IMR-90 (cell line): ENCODE data around the gene RNF113A. TPM values are rescaled to one million over a fixed set of nuclear protein-coding genes. Genes with fewer than 3 reads are reported as not detected.
"Not testable (repeated sequence)": the region's sequence is repeated elsewhere in the genome, so short reads cannot be mapped to it uniquely, and the experiment has no call there.

Experiments used
- ATAC-seq: fragments of 200-7000 bp; cut with Tn5 transposase; 2 replicates; pipeline ENCODE4 v1.9.1; 2020; ENCODE audit warnings: low read depth, mild to moderate bottlenecking, moderate library complexity
- BruUV-seq: library from RNA; stranded (reverse); fragments of 400-500 nt; replicated peaks from 2 replicates; lab custom pipeline; 2021; lab: Mats Ljungman, UMichigan
- CTCF ChIA-PET: fragments of 300-600 bp; formaldehyde crosslinking; extraction: SDS; loops from one replicate; lab custom pipeline; 2021; ENCODE audit warnings: antibody characterized with exemption; lab: Yijun Ruan, JAX
- POLR2A ChIA-PET: fragments of 300-600 bp; sonication (Branson Sonifier 250); formaldehyde crosslinking; loops from one replicate; lab custom pipeline; 2022; ENCODE audit warnings: antibody characterized with exemption; ENCODE audit not compliant: unreplicated experiment; lab: Charles Lee
- DNase-seq: peaks from one replicate; pipeline ENCODE4 v3.0.0; 2013
- H2AFZ ChIP-seq: replicated peaks from 2 replicates; pipeline ENCODE3; 2013; ENCODE audit warnings: low read length, mild to moderate bottlenecking; ENCODE audit not compliant: poor library complexity
- H2AK5ac ChIP-seq: 2 replicates; pipeline ENCODE4 v1.6.1; 2013; ENCODE audit warnings: low read depth, low read length, inconsistent platforms
- H2AK9ac ChIP-seq: replicated peaks from 2 replicates; pipeline ENCODE3; 2013; ENCODE audit warnings: mild to moderate bottlenecking, low read depth, low read length, moderate library complexity; ENCODE audit not compliant: poor library complexity
- H2BK120ac ChIP-seq: 2 replicates; pipeline ENCODE4 v1.6.1; 2013; ENCODE audit warnings: low read depth, low read length, inconsistent platforms
- H2BK15ac ChIP-seq: 3 replicates; pipeline ENCODE4 v1.6.1; 2013; ENCODE audit warnings: low read depth, low read length, inconsistent platforms
- H2BK20ac ChIP-seq: 2 replicates; pipeline ENCODE4 v1.6.1; 2013; ENCODE audit warnings: low read depth, mild to moderate bottlenecking, inconsistent platforms, low read length, moderate library complexity
- H2BK5ac ChIP-seq: 2 replicates; pipeline ENCODE4 v1.6.1; 2013; ENCODE audit warnings: mild to moderate bottlenecking, low read depth, low read length, inconsistent platforms; ENCODE audit not compliant: poor library complexity, severe bottlenecking
- H3K14ac ChIP-seq: replicated peaks from 2 replicates; pipeline ENCODE4 v1.6.1; 2013; ENCODE audit warnings: low read depth, low read length, inconsistent platforms
- H3K18ac ChIP-seq: 2 replicates; pipeline ENCODE4 v1.6.1; 2013; ENCODE audit warnings: low read depth, low read length, control low read depth
- H3K23ac ChIP-seq: 2 replicates; pipeline ENCODE4 v1.6.1; 2013; ENCODE audit warnings: low read depth, low read length, inconsistent platforms
- H3K27ac ChIP-seq: 2 replicates; pipeline ENCODE4 v1.5.1; 2013; ENCODE audit warnings: mild to moderate bottlenecking, control low read depth, low read length; ENCODE audit not compliant: insufficient read depth
- H3K27me3 ChIP-seq: 2 replicates; pipeline ENCODE4 v1.6.1; 2013; ENCODE audit warnings: low read length; ENCODE audit not compliant: control insufficient read depth, insufficient read depth
- H3K36me3 ChIP-seq: 2 replicates; pipeline ENCODE4 v1.6.1; 2013; ENCODE audit warnings: low read length, mixed read lengths; ENCODE audit not compliant: control insufficient read depth, insufficient read depth
- H3K4ac ChIP-seq: 2 replicates; pipeline ENCODE4 v1.6.1; 2013; ENCODE audit warnings: low read depth, low read length, inconsistent platforms
- H3K4me1 ChIP-seq: 2 replicates; pipeline ENCODE4 v1.6.1; 2013; ENCODE audit warnings: low read length, mixed read lengths; ENCODE audit not compliant: control insufficient read depth, insufficient read depth
- H3K4me2 ChIP-seq: 2 replicates; pipeline ENCODE4 v1.6.1; 2013; ENCODE audit warnings: low read depth, mild to moderate bottlenecking, control low read depth, low read length, moderate library complexity
- H3K4me3 ChIP-seq: 2 replicates; pipeline ENCODE4 v1.5.1; 2013; ENCODE audit warnings: low read depth, mild to moderate bottlenecking, control low read depth, low read length, moderate library complexity; ENCODE audit not compliant: insufficient read depth
- H3K56ac ChIP-seq: 2 replicates; pipeline ENCODE4 v1.6.1; 2013; ENCODE audit warnings: low read length, inconsistent platforms; ENCODE audit not compliant: insufficient read depth; ENCODE audit errors: extremely low read depth
- H3K79me1 ChIP-seq, 2 experiments: 2 replicates each; pipeline ENCODE4 v1.6.1; 2013; ENCODE audit warnings: low read length in 2 of 2, inconsistent platforms in 1 of 2, low read depth in 1 of 2
- H3K9ac ChIP-seq: 2 replicates; pipeline ENCODE4 v1.6.1; 2013; ENCODE audit warnings: low read depth, low read length, control low read depth
- H3K9me1 ChIP-seq: 2 replicates; pipeline ENCODE4 v1.6.1; 2013; ENCODE audit warnings: low read length, inconsistent platforms; ENCODE audit not compliant: insufficient read depth
- H3K9me3 ChIP-seq: 2 replicates; pipeline ENCODE4 v1.6.1; 2013; ENCODE audit warnings: low read length; ENCODE audit not compliant: control insufficient read depth, insufficient read depth
- H4K20me1 ChIP-seq: 2 replicates; pipeline ENCODE4 v1.6.1; 2013; ENCODE audit warnings: low read length, inconsistent platforms; ENCODE audit not compliant: insufficient read depth
- H4K5ac ChIP-seq: 2 replicates; pipeline ENCODE4 v1.6.1; 2013; ENCODE audit warnings: mild to moderate bottlenecking, low read depth, low read length, control low read depth
- H4K8ac ChIP-seq, 2 experiments: 2 replicates each; pipeline ENCODE4 v1.6.1; 2013; ENCODE audit warnings: low read depth in 2 of 2, low read length in 2 of 2, control low read depth in 1 of 2, inconsistent platforms in 1 of 2
- H4K91ac ChIP-seq: 2 replicates; pipeline ENCODE4 v1.6.1; 2013; ENCODE audit warnings: low read depth, low read length, inconsistent platforms; ENCODE audit not compliant: insufficient read depth
- WGBS, 2 experiments: methylation state at CpG; one replicate each; pipeline versions ENCODE4 v1.1.5 to v1.1.7; 2013; ENCODE audit warnings: missing lambda C conversion rate in 2 of 2; ENCODE audit not compliant: insufficient read length in 1 of 2; ENCODE audit errors: extremely low coverage in 2 of 2; 5-methylcytosine and 5-hydroxymethylcytosine counted together
- dilution Hi-C: fragments of 300-500 bp; cut with HindIII; formaldehyde crosslinking; loops from one replicate; pipeline ENCODE4 v1.14.3; 2018; ENCODE audit warnings: low sequenced_read_pairs; ENCODE audit not compliant: unreplicated experiment
- in situ Hi-C: fragments of 300-500 bp; cut with MboI; formaldehyde crosslinking; loops from 3 replicates; pipeline ENCODE4 v1.14.3; 2019; ENCODE audit warnings: low sequenced_read_pairs, inconsistent platforms, mixed read lengths
- intact Hi-C: fragments of 100-400 bp; cut with micrococcal nuclease; formaldehyde crosslinking; loops from 2 replicates; pipeline ENCODE4 v1.10.0; 2022
- polyA plus RNA-seq, 3 experiments: library from polyadenylated mRNA; depleted of rRNA; stranded (reverse); fragments of >200 nt; gene quantifications; 2 replicates each; pipeline ENCODE4 v1.2.3, GENCODE V29; 2012; ENCODE audit warnings: low replicate concordance in 1 of 3
- total RNA-seq: library from RNA; depleted of rRNA; stranded (reverse); fragments of >200 nt; gene quantifications from 2 replicates; pipeline ENCODE4 v1.2.3, GENCODE V29; 2012

The RNF113A gene
- total and polyA plus RNA-seq, 2 of the 4 experiments (the other 2 are of a cell fraction) = 16.5 to 17.0 TPM

DNA sequence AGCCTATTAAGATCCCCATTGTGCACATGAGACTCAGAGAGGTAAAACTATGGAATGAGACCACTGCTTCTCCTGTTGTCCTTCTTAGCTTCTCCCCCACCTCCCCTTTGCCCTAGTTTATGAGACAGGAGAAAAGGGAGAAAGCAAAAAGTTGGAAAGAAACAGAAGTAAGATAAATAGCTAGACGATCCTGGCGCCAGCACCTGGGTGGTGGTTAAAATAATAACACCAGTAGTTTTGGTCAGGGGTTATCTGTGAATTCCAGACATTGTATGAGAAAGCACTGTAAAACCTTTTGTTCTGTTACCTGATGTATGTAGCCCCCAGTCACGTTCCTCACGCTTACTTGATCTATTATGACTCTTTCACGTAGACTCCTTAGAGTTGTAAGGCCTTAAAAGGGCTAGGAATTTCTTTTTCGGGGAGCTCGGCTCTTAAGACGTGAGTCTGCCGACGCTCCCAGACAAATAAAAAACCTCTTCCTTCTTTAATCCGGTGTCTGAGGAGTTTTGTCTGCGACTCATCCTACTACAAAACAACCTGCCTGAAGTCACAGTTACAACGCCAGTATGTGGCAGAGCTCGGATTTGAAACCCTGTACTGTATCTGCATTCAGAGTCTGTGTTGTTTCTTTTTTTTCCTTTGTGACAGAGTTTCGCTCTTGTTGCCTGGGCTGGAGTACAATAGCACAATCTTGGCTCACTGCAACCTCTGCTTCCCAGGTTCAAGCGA lies 20.6 kb upstream of the RNF113A start:
- POLR2A ChIA-PET, H4K5ac ChIP-seq, ATAC-seq: not testable (repeated sequence)

DNA sequence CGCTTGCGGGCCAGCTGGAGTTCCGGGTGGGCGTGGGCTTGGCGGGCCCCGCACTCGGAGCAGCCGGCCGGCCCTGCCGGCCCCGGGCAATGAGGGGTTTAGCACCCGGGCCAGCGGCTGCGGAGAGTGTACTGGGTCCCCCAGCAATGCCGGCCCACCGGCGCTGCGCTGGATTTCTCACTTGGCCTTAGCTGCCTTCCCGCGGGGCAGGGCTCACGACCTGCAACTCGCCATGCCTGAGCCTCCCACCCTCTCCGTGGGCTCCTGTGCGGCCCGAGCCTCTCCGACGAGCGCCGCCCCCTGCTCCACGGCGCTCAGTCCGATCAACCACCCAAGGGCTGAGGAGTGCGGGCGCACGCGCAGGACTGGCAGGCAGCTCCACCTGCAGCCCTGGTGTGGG lies 19.1 kb upstream of the RNF113A start:
- H2AFZ ChIP-seq, H3K36me3 ChIP-seq, DNase-seq, H3K4ac ChIP-seq, ATAC-seq, POLR2A ChIA-PET, H3K27ac ChIP-seq, H3K14ac ChIP-seq, H4K20me1 ChIP-seq, H4K5ac ChIP-seq, H3K56ac ChIP-seq, H3K9ac ChIP-seq, H4K91ac ChIP-seq, H2BK5ac ChIP-seq, H3K9me1 ChIP-seq, H2BK120ac ChIP-seq, CTCF ChIA-PET, BruUV-seq, in situ Hi-C loops, H3K23ac ChIP-seq, H3K9me3 ChIP-seq, H3K18ac ChIP-seq, H3K4me1 ChIP-seq, H4K8ac ChIP-seq, intact Hi-C loops, H3K4me2 ChIP-seq, H2BK20ac ChIP-seq, H2AK9ac ChIP-seq, H2AK5ac ChIP-seq, dilution Hi-C loops, H2BK15ac ChIP-seq, H3K79me1 ChIP-seq, H3K27me3 ChIP-seq, H3K4me3 ChIP-seq: not testable (repeated sequence)
- 77% methylated on average over 15 of the region's 36 CpGs; no CpG with 5 or more reads in 1 of the 2 experiments for WGBS, 2 experiments

More for the DNA sequence above, 20.6 kb upstream of the RNF113A start:
- H3K4me2 ChIP-seq, H4K8ac ChIP-seq, H3K9ac ChIP-seq, BruUV-seq, H3K4ac ChIP-seq, H3K4me1 ChIP-seq, H2BK20ac ChIP-seq, H4K20me1 ChIP-seq, in situ Hi-C loops, H3K79me1 ChIP-seq, H3K4me3 ChIP-seq, H3K9me1 ChIP-seq, H2AK5ac ChIP-seq, H2BK15ac ChIP-seq, H3K23ac ChIP-seq, dilution Hi-C loops, intact Hi-C loops, H3K27ac ChIP-seq, H2AFZ ChIP-seq, H3K14ac ChIP-seq, H3K27me3 ChIP-seq, H3K56ac ChIP-seq, H2BK120ac ChIP-seq, H3K36me3 ChIP-seq, H4K91ac ChIP-seq, H3K9me3 ChIP-seq, H3K18ac ChIP-seq, H2AK9ac ChIP-seq, H2BK5ac ChIP-seq: not testable (repeated sequence)
- DNase-seq = peak; percentile 15
- CTCF ChIA-PET = interaction anchor here (0.6 kb wide), 2 partner anchors 158 to 1191 kb away, joined by 3 to 4 read pairs; no protein-coding TSS in a partner anchor
- WGBS, 2 experiments = 20% methylated on average over 1 of the region's 16 CpGs; no CpG with 5 or more reads in 1 of the 2 experiments
